Measurements from ENCODE around the gene TRIM17. TPM values are rescaled to one million over a fixed set of nuclear protein-coding genes. Genes with fewer than 3 reads are reported as not detected.

TRIM17 gene
- total RNA-seq, 1 donor from 2014 or later, result 2.6 TPM

- no peaks in the 10 kb centered on the region for H3K4me1 ChIP-seq
- peak overlapping the region; percentile 42 for H3K4me3 ChIP-seq
- peak overlapping the region; percentile 70 for H3K27ac ChIP-seq
- intact Hi-C loops (cut with DNase I), result no loop called here
- ATAC-seq (peak; percentile 92), DNase-seq (peak; percentile 88)
- no peaks in the 10 kb centered on the region for H3K36me3 ChIP-seq
- H3K27me3 ChIP-seq, result peaks cover 57% of the 10 kb centered on the region
- peak; percentile 20 for TF ChIP-seq CTCF (IDR thresholded peaks at IDR 0.05)
- no peaks in the 10 kb centered on the region for H3K9me3 ChIP-seq
Observed at GRCh38 chr1:228457396-228458176, 40.9 kb upstream of the TRIM17 start.

GRCh38 chr1:228457017-228457395, 40.3 kb upstream of the TRIM17 start:
- Histone ChIP-seq H3K36me3 (no peaks in the 10 kb centered on the region), H3K9me3 (no peaks in the 10 kb centered on the region), H3K27me3 (peaks cover 51% of the 10 kb centered on the region), H3K4me3 (peak overlapping the region; percentile 42), H3K27ac (peak overlapping the region; percentile 70), H3K4me1 (no peaks in the 10 kb centered on the region)
- ATAC-seq, result peak; percentile 3
- TF ChIP-seq CTCF (IDR thresholded peaks at IDR 0.05), result no peak
- intact Hi-C loops (cut with DNase I), result no loop called here
- no peak for DNase-seq

- TF ChIP-seq CTCF (IDR thresholded peaks at IDR 0.05), result no peak
- no peak for ATAC-seq
- peak overlapping the region; percentile 70 for H3K27ac ChIP-seq
- peak overlapping the region; percentile 42 for H3K4me3 ChIP-seq
- H3K27me3 ChIP-seq, result peaks cover 45% of the 10 kb centered on the region
- no peak for DNase-seq
- H3K4me1 ChIP-seq, result no peaks in the 10 kb centered on the region
- no peaks in the 10 kb centered on the region for H3K36me3 ChIP-seq
- no peaks in the 10 kb centered on the region for H3K9me3 ChIP-seq
- intact Hi-C loops (cut with DNase I), result no loop called here
Observed at GRCh38 chr1:228456252-228457016, 39.8 kb upstream of the TRIM17 start.

- DNase-seq (no peak), ATAC-seq (no peak)
- no peaks in the 10 kb centered on the region for H3K9me3 ChIP-seq
- H3K27me3 ChIP-seq, result peaks cover 39% of the 10 kb centered on the region
- no peak overlapping the region for H3K27ac ChIP-seq
- H3K4me3 ChIP-seq, result no peak overlapping the region
- TF ChIP-seq CTCF (IDR thresholded peaks at IDR 0.05), result no peak
- intact Hi-C loops (cut with DNase I), result no loop called here
- H3K36me3 ChIP-seq, result no peaks in the 10 kb centered on the region
- H3K4me1 ChIP-seq, result no peaks in the 10 kb centered on the region
Observed at GRCh38 chr1:228455715-228456114, 39.1 kb upstream of the TRIM17 start.

- no peaks in the 10 kb centered on the region for H3K36me3 ChIP-seq
- H3K4me1 ChIP-seq, result no peaks in the 10 kb centered on the region
- no peak for TF ChIP-seq CTCF (IDR thresholded peaks at IDR 0.05)
- intact Hi-C loops (cut with DNase I), result no loop called here
- no peak overlapping the region for H3K27ac ChIP-seq
- no peak overlapping the region for H3K4me3 ChIP-seq
- H3K9me3 ChIP-seq, result no peaks in the 10 kb centered on the region
- DNase-seq, result no peak
- H3K27me3 ChIP-seq, result peaks cover 27% of the 10 kb centered on the region
- no peak for ATAC-seq
Observed at GRCh38 chr1:228454238-228454637, 37.6 kb upstream of the TRIM17 start.

Measured in upper lobe of right lung (tissue), 1 donor.